ENCODE data around the gene SPIRE2. TPM values are rescaled to one million over a fixed set of nuclear protein-coding genes. Genes with fewer than 3 reads are reported as not detected.
"Not testable (repeated sequence)": the region's sequence is repeated elsewhere in the genome, so short reads cannot be mapped to it uniquely, and the experiment has no call there.

Gene SPIRE2
- polyA plus RNA-seq, 1 donor from 2014 or later = 45.0 TPM

- TF ChIP-seq POLR2AphosphoS5 (IDR thresholded peaks at IDR 0.05) (no peak), SMC3 (conservative IDR thresholded peaks at IDR 0.05; ENCODE audit: poor library complexity) (no peak), REST (IDR thresholded peaks at IDR 0.05; ENCODE audit: borderline replicate concordance) (no peak), RAD21 (conservative IDR thresholded peaks at IDR 0.05) (no peak), EP300 (conservative IDR thresholded peaks at IDR 0.05; ENCODE audit: poor library complexity, severe bottlenecking) (no peak), TAF1 (IDR thresholded peaks at IDR 0.05; ENCODE audit: low read depth) (no peak), MXI1 (conservative IDR thresholded peaks at IDR 0.05; ENCODE audit: poor library complexity, severe bottlenecking) (no peak), CTCF (IDR thresholded peaks at IDR 0.05; ENCODE audit: poor library complexity, severe bottlenecking) (no peak), EZH2 (IDR thresholded peaks at IDR 0.05; ENCODE audit: borderline replicate concordance, insufficient read depth, low read length, poor library complexity, severe bottlenecking) (no peak)
- no peaks in the 10 kb centered on the region for H3K9me3 ChIP-seq (ENCODE audit: low read length)
- H3K27ac ChIP-seq (ENCODE audit: low read length) = no peak overlapping the region
- H3K36me3 ChIP-seq (ENCODE audit: insufficient read depth, low read length) = peaks cover 11% of the 10 kb centered on the region
- H3K9me2 ChIP-seq (ENCODE audit: insufficient read depth, low read length) = no peaks in the 10 kb centered on the region
- H2AFZ ChIP-seq (ENCODE audit: low read depth, low read length) = no peak overlapping the region
- no peak overlapping the region for H3K4me3 ChIP-seq (ENCODE audit: low read length)
- no peak overlapping the region for H3K9ac ChIP-seq (ENCODE audit: low read length)
- H4K20me1 ChIP-seq (ENCODE audit: insufficient read depth) = no peaks in the 10 kb centered on the region
- no peaks in the 10 kb centered on the region for H3K79me2 ChIP-seq (replicated peaks; ENCODE audit: insufficient read depth, low read length)
- H3K4me2 ChIP-seq (ENCODE audit: low read length) = no peak overlapping the region
- H3K27me3 ChIP-seq (ENCODE audit: insufficient read depth, low read depth, low read length) = no peaks in the 10 kb centered on the region
- H3F3A ChIP-seq (ENCODE audit: insufficient read depth, low read length, poor library complexity, severe bottlenecking) = no peaks in the 10 kb centered on the region
Measured at GRCh38 chr16:89831810-89832328, 3.6 kb downstream of the SPIRE2 start.

- not testable (repeated sequence) for H3F3A ChIP-seq (ENCODE audit: insufficient read depth, low read length, poor library complexity, severe bottlenecking); H3K9ac ChIP-seq (ENCODE audit: low read length); H4K20me1 ChIP-seq (ENCODE audit: insufficient read depth); H3K9me2 ChIP-seq (ENCODE audit: insufficient read depth, low read length); H3K27ac ChIP-seq (ENCODE audit: low read length); H3K4me2 ChIP-seq (ENCODE audit: low read length); H3K4me3 ChIP-seq (ENCODE audit: low read length); H3K27me3 ChIP-seq (ENCODE audit: insufficient read depth, low read depth, low read length); H3K9me3 ChIP-seq (ENCODE audit: low read length); H2AFZ ChIP-seq (ENCODE audit: low read depth, low read length); H3K79me2 ChIP-seq (replicated peaks; ENCODE audit: insufficient read depth, low read length)
- H3K36me3 ChIP-seq (ENCODE audit: insufficient read depth, low read length) = peaks cover 11% of the 10 kb centered on the region
Measured at GRCh38 chr16:89833664-89834363, 5.5 kb downstream of the SPIRE2 start.

GRCh38 chr16:89834813-89835363 is 6.6 kb downstream of the SPIRE2 start:
- H2AFZ ChIP-seq (ENCODE audit: low read depth, low read length); H4K20me1 ChIP-seq (ENCODE audit: insufficient read depth); H3K4me2 ChIP-seq (ENCODE audit: low read length); H3K9me3 ChIP-seq (ENCODE audit: low read length); H3K27ac ChIP-seq (ENCODE audit: low read length); H3K79me2 ChIP-seq (replicated peaks; ENCODE audit: insufficient read depth, low read length); H3K9ac ChIP-seq (ENCODE audit: low read length); H3K9me2 ChIP-seq (ENCODE audit: insufficient read depth, low read length); H3K4me3 ChIP-seq (ENCODE audit: low read length); H3K27me3 ChIP-seq (ENCODE audit: insufficient read depth, low read depth, low read length); H3F3A ChIP-seq (ENCODE audit: insufficient read depth, low read length, poor library complexity, severe bottlenecking): not testable (repeated sequence)
- H3K36me3 ChIP-seq (ENCODE audit: insufficient read depth, low read length) = peaks cover 11% of the 10 kb centered on the region

GRCh38 chr16:89836484-89836883 is 8.2 kb downstream of the SPIRE2 start:
- H2AFZ ChIP-seq (ENCODE audit: low read depth, low read length); H3K9me3 ChIP-seq (ENCODE audit: low read length); H3K4me3 ChIP-seq (ENCODE audit: low read length); H3K4me2 ChIP-seq (ENCODE audit: low read length); H3K9ac ChIP-seq (ENCODE audit: low read length); H3K27me3 ChIP-seq (ENCODE audit: insufficient read depth, low read depth, low read length); H3K27ac ChIP-seq (ENCODE audit: low read length); H3F3A ChIP-seq (ENCODE audit: insufficient read depth, low read length, poor library complexity, severe bottlenecking); H3K9me2 ChIP-seq (ENCODE audit: insufficient read depth, low read length); H3K79me2 ChIP-seq (replicated peaks; ENCODE audit: insufficient read depth, low read length); H4K20me1 ChIP-seq (ENCODE audit: insufficient read depth): not testable (repeated sequence)
- H3K36me3 ChIP-seq (ENCODE audit: insufficient read depth, low read length) = peaks cover 11% of the 10 kb centered on the region
